PC-9 (cell line): ENCODE data around the gene ZCRB1. TPM values are rescaled to one million over a fixed set of nuclear protein-coding genes. Genes with fewer than 3 reads are reported as not detected.

Experiments
- BruUV-seq: library from RNA; stranded (reverse); fragments of 400-500 nt; replicated peaks from 2 replicates; lab custom pipeline; 2021; lab: Mats Ljungman, UMichigan
- CTCF ChIA-PET: fragments of 300-600 bp; sonication (Branson Sonifier 250); formaldehyde crosslinking; loops from one replicate; lab custom pipeline; 2022; ENCODE audit warnings: antibody characterized with exemption; lab: Charles Lee
- POLR2A ChIA-PET: fragments of 300-600 bp; sonication (Branson Sonifier 250); formaldehyde crosslinking; loops from one replicate; lab custom pipeline; 2022; ENCODE audit warnings: antibody characterized with exemption; ENCODE audit not compliant: unreplicated experiment; lab: Charles Lee
- DNase-seq, 2 experiments: peaks; one replicate each; pipeline versions ENCODE4 v3.0.0 to v3.0.0-alpha.2; 2015 to 2022; ENCODE audit warnings: mixed read lengths in 1 of 2
- H2AFZ ChIP-seq: fragments of 200-600 bp; sonication (generic); 2 replicates; pipeline ENCODE4 v1.8.1; 2017; ENCODE audit warnings: antibody characterized with exemption
- H3F3A ChIP-seq: fragments of 200-600 bp; sonication (generic); 2 replicates; pipeline ENCODE4 v1.8.1; 2017; ENCODE audit warnings: antibody characterized with exemption, mild to moderate bottlenecking, low read depth; ENCODE audit not compliant: insufficient read depth
- H3K27ac ChIP-seq: fragments of 200-600 bp; sonication (generic); 2 replicates; pipeline ENCODE4 v1.6.1; 2016; ENCODE audit warnings: mixed run types
- H3K27me3 ChIP-seq: fragments of 200-600 bp; sonication (generic); 2 replicates; pipeline ENCODE4 v1.6.1; 2016; ENCODE audit warnings: low read depth, mixed run types; ENCODE audit not compliant: insufficient read depth
- H3K36me3 ChIP-seq: fragments of 200-600 bp; sonication (generic); 2 replicates; pipeline ENCODE4 v1.6.1; 2016; ENCODE audit warnings: low read depth, mixed run types
- H3K4me1 ChIP-seq: fragments of 200-600 bp; sonication (generic); replicated peaks from 2 replicates; pipeline ENCODE4 v1.6.1; 2016; ENCODE audit warnings: mixed run types; ENCODE audit not compliant: insufficient read depth
- H3K4me2 ChIP-seq: fragments of 200-600 bp; sonication (generic); 2 replicates; pipeline ENCODE4 v1.6.1; 2017; ENCODE audit warnings: mixed run types
- H3K4me3 ChIP-seq: fragments of 200-600 bp; sonication (generic); 2 replicates; pipeline ENCODE4 v1.6.1; 2016; ENCODE audit warnings: mixed run types
- H3K79me2 ChIP-seq: fragments of 200-600 bp; sonication (generic); 2 replicates; pipeline ENCODE4 v1.6.1; 2017; ENCODE audit warnings: low read depth, mixed run types
- H3K9me2 ChIP-seq: fragments of 200-600 bp; sonication (generic); 2 replicates; pipeline ENCODE4 v1.8.1; 2017; ENCODE audit warnings: mild to moderate bottlenecking; ENCODE audit not compliant: insufficient read depth
- H3K9me3 ChIP-seq: fragments of 200-600 bp; sonication (generic); 2 replicates; pipeline ENCODE4 v1.8.1; 2016; ENCODE audit warnings: low read depth; ENCODE audit not compliant: insufficient read depth
- H4K20me1 ChIP-seq: fragments of 200-600 bp; sonication (generic); 2 replicates; pipeline ENCODE4 v1.8.1; 2017; ENCODE audit not compliant: insufficient read depth
- CTCF ChIP-seq: fragments of 200-600 bp; sonication (generic); conservative IDR thresholded peaks from 2 replicates; pipeline ENCODE4 v1.6.1; 2017; ENCODE audit warnings: mixed run types, antibody characterized with exemption, mild to moderate bottlenecking, moderate library complexity
- EZH2 ChIP-seq: fragments of 200-600 bp; sonication (generic); IDR thresholded peaks from 2 replicates; pipeline ENCODE4 v1.8.0; 2017; ENCODE audit warnings: antibody characterized with exemption, low read depth
- intact Hi-C: fragments of 100-400 bp; cut with micrococcal nuclease; formaldehyde crosslinking; loops from one replicate; pipeline ENCODE4 v1.10.0; 2022; ENCODE audit not compliant: unreplicated experiment
- total RNA-seq: library from RNA; stranded (reverse); gene quantifications from 2 replicates; pipeline ENCODE4 v1.2.3, GENCODE V29; 2021

ZCRB1 gene
- total RNA-seq, 1 experiment from 2014 or later, result 69.3 TPM

- Histone ChIP-seq H3K79me2 (peaks cover 41% of the 10 kb centered on the region), H2AFZ (no peak overlapping the region), H4K20me1 (peaks cover 9% of the 10 kb centered on the region; the same call in 1 of the 2 replicates), H3K4me3 (no peak overlapping the region), H3K4me1 (peaks cover 17% of the 10 kb centered on the region), H3F3A (peaks cover 3% of the 10 kb centered on the region; the same call in 1 of the 2 replicates), H3K9me3 (no peaks in the 10 kb centered on the region), H3K27me3 (no peaks in the 10 kb centered on the region), H3K4me2 (no peak overlapping the region), H3K27ac (no peak overlapping the region), H3K9me2 (no peaks in the 10 kb centered on the region), H3K36me3 (no peaks in the 10 kb centered on the region; the same call in 1 of the 2 replicates)
- ChIA-PET CTCF (no interaction called here), POLR2A (no interaction called here)
- BruUV-seq, result no TSS peak
- intact Hi-C loops, result no loop called here
- no peak for DNase-seq
- no peak for TF ChIP-seq EZH2
- TF ChIP-seq CTCF, result no peak
Observed at GRCh38 chr12:42323856-42324255, 2.0 kb downstream of the ZCRB1 start.

- intact Hi-C loops, result no loop called here
- Histone ChIP-seq H3K4me3 (no peak overlapping the region), H4K20me1 (no peaks in the 10 kb centered on the region), H3K36me3 (no peaks in the 10 kb centered on the region; the same call in 1 of the 2 replicates), H3K27me3 (no peaks in the 10 kb centered on the region), H3K4me1 (peaks cover 15% of the 10 kb centered on the region), H3K79me2 (peaks cover 29% of the 10 kb centered on the region), H3K4me2 (no peak overlapping the region), H3K9me3 (no peaks in the 10 kb centered on the region), H3F3A (peaks cover 3% of the 10 kb centered on the region; the same call in 1 of the 2 replicates), H2AFZ (no peak overlapping the region), H3K9me2 (no peaks in the 10 kb centered on the region), H3K27ac (no peak overlapping the region)
- DNase-seq, result no peak
- ChIA-PET CTCF (no interaction called here), POLR2A (no interaction called here)
- BruUV-seq, result no TSS peak
- TF ChIP-seq EZH2 (no peak), CTCF (no peak)
Observed at GRCh38 chr12:42322567-42322966, 3.3 kb downstream of the ZCRB1 start.

DNA sequence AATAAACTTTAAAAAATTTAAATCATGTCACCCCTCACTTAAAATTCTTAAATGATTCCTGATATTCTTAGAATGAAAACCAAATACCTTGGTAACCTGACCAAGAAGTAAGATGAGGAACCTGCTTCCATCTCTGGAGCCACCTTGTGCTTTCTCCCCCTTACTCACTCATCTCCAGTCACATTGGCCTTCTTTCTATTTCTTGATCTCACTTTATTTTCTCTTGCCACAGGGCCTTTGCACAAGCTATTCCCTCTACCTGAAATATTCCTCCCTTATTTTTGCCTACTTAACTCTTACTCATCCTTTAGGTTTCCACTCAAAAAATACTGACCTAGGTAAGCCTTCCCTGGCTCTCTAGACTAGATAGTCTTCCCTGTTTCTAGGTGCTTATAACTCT lies 5.1 kb downstream of the ZCRB1 start:
- peaks cover 3% of the 10 kb centered on the region; the same call in 1 of the 2 replicates for H3F3A ChIP-seq
- CTCF ChIA-PET, result no interaction called here

More for the DNA sequence above, 5.1 kb downstream of the ZCRB1 start:
- H3K9me3 ChIP-seq, result no peaks in the 10 kb centered on the region
- POLR2A ChIA-PET, result no interaction called here
- no peaks in the 10 kb centered on the region; the same call in 1 of the 2 replicates for H3K36me3 ChIP-seq
- DNase-seq, result no peak
- no peaks in the 10 kb centered on the region for H4K20me1 ChIP-seq
- no peak overlapping the region for H3K27ac ChIP-seq
- intact Hi-C loops, result no loop called here
- H2AFZ ChIP-seq, result no peak overlapping the region
- H3K27me3 ChIP-seq, result no peaks in the 10 kb centered on the region
- H3K4me1 ChIP-seq, result peaks cover 9% of the 10 kb centered on the region
- H3K4me3 ChIP-seq, result no peak overlapping the region
- H3K4me2 ChIP-seq, result no peak overlapping the region
- no peaks in the 10 kb centered on the region for H3K9me2 ChIP-seq
- BruUV-seq, result no TSS peak
- no peak for TF ChIP-seq CTCF
- TF ChIP-seq EZH2, result no peak
- H3K79me2 ChIP-seq, result peaks cover 13% of the 10 kb centered on the region
